Measurements from ENCODE around the gene LXN.
A peak's percentile ranks its signal among the peaks of the same experiment; 100 is the strongest.

LXN gene

GRCh38 chr3:158668506-158668905 lies 3.9 kb downstream of the LXN start:
- peak; percentile 65 for DNase-seq (ENCODE audit: low read depth)

GRCh38 chr3:158666416-158666815 lies 6.0 kb downstream of the LXN start:
- DNase-seq (ENCODE audit: low read depth): no peak

GRCh38 chr3:158663832-158664231 lies 8.6 kb downstream of the LXN start:
- no peak for DNase-seq (ENCODE audit: low read depth)

GRCh38 chr3:158663246-158663645 lies 9.2 kb downstream of the LXN start:
- DNase-seq (ENCODE audit: low read depth): no peak

- no peak for DNase-seq (ENCODE audit: low read depth)
These were observed 11.7 kb downstream of the LXN start for GRCh38 chr3:158660711-158661110.

GRCh38 chr3:158659454-158660237 lies 12.8 kb downstream of the LXN start:
- peak; percentile 69 for DNase-seq (ENCODE audit: low read depth)

- DNase-seq (ENCODE audit: low read depth): no peak
These were observed 13.6 kb downstream of the LXN start for GRCh38 chr3:158658889-158659288.

GRCh38 chr3:158652463-158652862 lies 20.0 kb downstream of the LXN start:
- DNase-seq (ENCODE audit: low read depth): peak; percentile 53

- no peak for DNase-seq (ENCODE audit: low read depth)
These were observed 21.3 kb downstream of the LXN start for GRCh38 chr3:158651192-158651591.

GRCh38 chr3:158649791-158650190 lies 22.7 kb downstream of the LXN start:
- DNase-seq (ENCODE audit: low read depth): no peak

GRCh38 chr3:158644345-158644908 lies 28.0 kb downstream of the LXN start, which contains the start of gene GFM1:
TSS of gene GFM1 (plus strand) at chr3:158644527. CDS start at chr3:158644635, 108 bp downstream.
- peak; percentile 94 for DNase-seq (ENCODE audit: low read depth)

- DNase-seq (ENCODE audit: low read depth): no peak
These were observed 29.8 kb downstream of the LXN start for GRCh38 chr3:158642474-158643210.

- DNase-seq (ENCODE audit: low read depth): no peak
These were observed 30.4 kb downstream of the LXN start for GRCh38 chr3:158642005-158642404.

GRCh38 chr3:158640646-158641045 lies 31.8 kb downstream of the LXN start:
- DNase-seq (ENCODE audit: low read depth): no peak

GRCh38 chr3:158631981-158632380 lies 40.5 kb downstream of the LXN start:
- no peak for DNase-seq (ENCODE audit: low read depth)

- no peak for DNase-seq (ENCODE audit: low read depth)
These were observed 46.6 kb downstream of the LXN start for GRCh38 chr3:158625881-158626280.

GRCh38 chr3:158617982-158618875 lies 54.2 kb downstream of the LXN start:
- no peak for DNase-seq (ENCODE audit: low read depth)
